A549 (cell line): ENCODE data around the gene SORCS3.

Source experiments
- CBX2 ChIP-seq: fragments of 200-600 bp; sonication (generic); IDR thresholded peaks from 2 replicates; pipeline ENCODE4 v1.6.1; 2016; ENCODE audit warnings: low read depth, mild to moderate bottlenecking, borderline replicate concordance
- CHD4 ChIP-seq: fragments of 200-600 bp; sonication (generic); IDR thresholded peaks from 2 replicates; pipeline ENCODE4 v1.6.1; 2016; ENCODE audit warnings: antibody characterized with exemption, mild to moderate bottlenecking, borderline replicate concordance
- CTCF ChIP-seq: fragments of >200 bp; sonication (Bioruptor Twin); formaldehyde crosslinking; IDR thresholded peaks from 3 replicates; pipeline ENCODE4 v1.5.1; 2016
- HDAC2 ChIP-seq: fragments of 200-600 bp; sonication (generic); IDR thresholded peaks from 2 replicates; pipeline ENCODE4 v1.6.1; 2016
- HOXB13 ChIP-seq: fragments of 250-450 bp; sonication (Bioruptor Pico); IDR thresholded peaks from 2 replicates; pipeline ENCODE4 v1.5.0; 2020; ENCODE audit warnings: low read depth, mild to moderate bottlenecking, moderate library complexity
- JUNB ChIP-seq: fragments of >200 bp; sonication (Bioruptor Twin); formaldehyde crosslinking; IDR thresholded peaks from 2 replicates; pipeline ENCODE4 v1.6.1; 2016
- MYC ChIP-seq: IDR thresholded peaks from 2 replicates; pipeline ENCODE4 v1.6.1; 2012; ENCODE audit warnings: mild to moderate bottlenecking, inconsistent platforms, low read length, improper control_type of control experiment, borderline replicate concordance
- NR3C1 ChIP-seq: fragments of >200 bp; sonication (Bioruptor Twin); formaldehyde crosslinking; IDR thresholded peaks from 3 replicates; pipeline ENCODE4 v1.6.1; 2017
- PBX3 ChIP-seq: IDR thresholded peaks from 2 replicates; pipeline ENCODE4 v1.6.1; 2012
- POLR2A ChIP-seq: IDR thresholded peaks from 2 replicates; pipeline ENCODE4 v1.6.1; 2012; ENCODE audit warnings: mild to moderate bottlenecking, low read length
- RAD21 ChIP-seq, 2 experiments: fragments of >200 bp in 1 of 2; sonication (Bioruptor Twin) in 1 of 2; formaldehyde crosslinking in 1 of 2; IDR thresholded peaks in 1 of 2; conservative IDR thresholded peaks in 1 of 2; 2 replicates in 1 of 2; 3 replicates in 1 of 2; pipeline ENCODE4 v1.6.1; 2012 to 2018; ENCODE audit warnings: inconsistent platforms in 1 of 2
- RFX5 ChIP-seq: fragments of 450-650 bp; IDR thresholded peaks from 2 replicates; pipeline ENCODE4 v1.7.1; 2014; ENCODE audit warnings: antibody characterized with exemption, mild to moderate bottlenecking, moderate library complexity
- TF ChIP-seq, protein P1 (sequence below): fragments of 450-650 bp; IDR thresholded peaks from 2 replicates; pipeline ENCODE4 v1.6.1; 2014; ENCODE audit warnings: antibody characterized with exemption

DNA sequence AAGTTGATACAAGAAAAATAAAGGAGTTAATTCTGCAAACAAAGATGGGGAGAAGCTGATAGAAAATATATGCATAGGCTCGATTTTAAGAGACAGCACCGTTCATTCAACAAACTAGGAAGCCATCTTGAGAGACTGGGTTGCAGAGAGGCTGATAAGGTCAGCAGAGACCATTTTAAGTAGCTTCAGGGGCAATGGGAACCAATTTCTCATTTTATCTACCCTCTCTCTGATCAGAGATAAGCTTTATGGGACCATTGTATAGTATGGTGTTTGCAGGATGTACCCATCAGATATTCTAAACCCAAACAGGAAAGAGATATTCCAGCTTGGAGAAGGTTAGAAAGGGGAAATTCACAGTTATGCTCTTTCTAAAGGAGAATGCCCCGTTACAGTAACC is 499.5 kb downstream of the SORCS3 start:
- TF ChIP-seq CBX2 (no peak), HOXB13 (CRISPR knock-in tag) (no peak), CTCF (no peak), HDAC2 (no peak), JUNB (no peak), NR3C1 (no peak), CHD4 (no peak), RFX5 (no peak), MYC (no peak), RAD21 (conservative IDR thresholded peaks at IDR 0.05 in 1 of 2, IDR thresholded peaks at IDR 0.05 in 1 of 2) (no peak), POLR2A (no peak), PBX3 (no peak)
- TF ChIP-seq, protein P1, sequence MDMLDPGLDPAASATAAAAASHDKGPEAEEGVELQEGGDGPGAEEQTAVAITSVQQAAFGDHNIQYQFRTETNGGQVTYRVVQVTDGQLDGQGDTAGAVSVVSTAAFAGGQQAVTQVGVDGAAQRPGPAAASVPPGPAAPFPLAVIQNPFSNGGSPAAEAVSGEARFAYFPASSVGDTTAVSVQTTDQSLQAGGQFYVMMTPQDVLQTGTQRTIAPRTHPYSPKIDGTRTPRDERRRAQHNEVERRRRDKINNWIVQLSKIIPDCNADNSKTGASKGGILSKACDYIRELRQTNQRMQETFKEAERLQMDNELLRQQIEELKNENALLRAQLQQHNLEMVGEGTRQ: no peak
